Activated naive CD4-positive, alpha-beta T cell treated with anti-CD3 and anti-CD28 coated beads, Interleukin-2, amount 50 U/mL, for 16 hours (primary cell): Measurements from ENCODE around the gene CPNE6.

Experiments used
- DNase-seq: peaks from one replicate; pipeline ENCODE4 v3.0.0-alpha.2; 2020

The CPNE6 gene

GRCh38 chr14:24070285-24071143, 848 bp upstream of the CPNE6 start:
- DNase-seq, result no peak

- DNase-seq, result no peak
These were observed 571 bp downstream of the CPNE6 start for GRCh38 chr14:24071836-24072430.

- DNase-seq, result no peak
These were observed 1.1 kb downstream of the CPNE6 start for GRCh38 chr14:24072436-24072835.

DNA sequence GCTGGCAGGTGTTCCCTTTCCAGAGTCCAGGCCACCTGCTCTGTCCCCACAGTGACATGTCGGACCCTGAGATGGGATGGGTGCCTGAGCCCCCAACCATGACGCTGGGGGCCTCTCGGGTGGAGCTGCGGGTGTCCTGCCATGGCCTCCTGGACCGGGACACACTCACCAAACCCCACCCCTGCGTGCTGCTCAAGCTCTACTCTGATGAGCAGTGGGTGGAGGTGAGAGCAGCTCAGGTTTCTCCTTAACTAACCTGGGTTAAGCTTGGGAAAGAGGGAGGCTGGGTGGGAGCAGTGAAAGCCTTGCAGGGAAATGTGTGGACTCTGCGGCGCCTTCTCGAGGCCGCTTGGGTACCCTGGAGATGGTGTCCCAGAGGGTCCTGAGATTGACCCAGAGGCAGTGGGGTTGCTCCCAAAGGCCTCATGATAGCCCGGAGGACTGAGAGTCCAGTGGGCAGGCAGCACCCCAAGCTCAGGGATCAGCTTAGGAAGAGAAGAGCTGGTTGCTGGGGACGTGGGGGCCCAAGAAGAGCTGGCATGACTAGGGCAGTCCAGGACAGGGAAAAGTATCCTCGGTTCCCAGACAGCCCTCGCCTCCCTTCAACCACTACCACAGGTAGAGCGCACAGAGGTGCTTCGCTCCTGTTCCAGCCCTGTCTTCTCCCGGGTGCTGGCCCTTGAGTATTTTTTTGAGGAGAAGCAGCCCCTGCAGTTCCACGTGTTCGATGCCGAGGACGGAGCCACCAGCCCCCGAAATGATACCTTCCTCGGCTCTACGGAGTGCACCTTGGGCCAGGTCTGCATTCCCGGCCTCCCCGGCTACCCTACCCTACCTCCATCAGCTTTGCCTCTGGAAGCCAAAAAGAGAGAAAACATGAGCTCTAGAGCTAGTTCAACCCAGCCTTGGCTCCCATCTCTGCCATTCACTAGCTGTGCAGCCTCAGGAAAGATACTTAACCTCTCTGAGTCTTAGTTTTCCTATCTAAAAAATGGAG, 1.8 kb downstream of the CPNE6 start:
- no peak for DNase-seq

- no peak for DNase-seq
These were observed 3.5 kb downstream of the CPNE6 start for GRCh38 chr14:24074625-24075484.

DNA sequence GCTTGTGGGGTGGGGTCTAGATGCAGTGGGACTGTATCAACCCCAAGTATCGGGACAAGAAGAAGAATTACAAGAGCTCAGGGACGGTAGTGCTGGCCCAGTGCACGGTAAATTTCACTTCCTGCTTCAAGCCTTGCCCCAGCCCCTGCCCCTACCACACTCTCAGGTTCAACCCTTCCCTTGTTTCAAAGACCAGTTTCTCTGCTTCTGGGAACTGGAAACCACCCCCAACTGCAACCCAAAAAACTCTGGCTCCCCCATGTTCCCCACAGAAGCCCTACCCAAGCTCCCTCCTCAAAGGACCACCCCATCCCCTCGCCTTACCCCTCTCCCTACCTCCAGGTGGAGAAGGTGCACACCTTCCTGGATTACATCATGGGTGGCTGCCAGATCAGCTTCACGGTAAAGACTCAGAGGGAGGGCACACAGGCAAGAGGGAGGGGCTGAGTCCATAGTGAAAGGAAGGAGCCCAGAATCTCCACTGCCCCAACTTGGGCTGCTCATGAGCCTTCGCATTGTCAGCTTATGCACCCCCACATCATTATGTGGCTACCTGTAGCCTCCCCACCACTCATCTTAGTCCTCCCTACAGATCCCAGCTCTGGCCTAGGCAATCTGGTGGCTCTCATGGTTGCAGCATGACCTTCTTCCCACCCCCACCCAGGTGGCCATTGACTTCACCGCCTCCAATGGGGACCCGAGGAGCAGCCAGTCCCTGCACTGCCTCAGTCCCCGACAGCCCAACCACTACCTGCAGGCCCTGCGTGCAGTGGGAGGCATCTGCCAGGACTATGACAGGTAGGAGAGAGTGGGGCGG, 4.3 kb downstream of the CPNE6 start:
- DNase-seq, result no peak

GRCh38 chr14:24076302-24076601, 4.9 kb downstream of the CPNE6 start:
- no peak for DNase-seq

DNA sequence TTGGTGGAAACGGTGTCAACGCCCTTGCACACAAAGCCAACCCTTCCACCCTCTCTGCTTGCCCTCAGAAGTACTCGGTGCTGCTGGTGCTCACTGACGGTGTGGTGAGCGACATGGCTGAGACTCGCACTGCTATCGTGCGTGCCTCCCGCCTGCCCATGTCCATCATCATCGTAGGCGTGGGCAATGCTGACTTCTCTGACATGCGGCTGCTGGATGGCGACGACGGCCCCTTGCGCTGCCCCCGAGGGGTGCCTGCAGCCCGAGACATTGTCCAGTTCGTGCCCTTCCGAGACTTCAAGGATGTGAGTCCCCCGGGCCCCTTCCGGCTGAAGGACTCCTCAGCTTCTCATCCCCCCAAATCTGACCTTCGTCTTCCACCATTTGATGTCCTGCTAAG, 5.7 kb downstream of the CPNE6 start:
- DNase-seq, result no peak

DNA sequence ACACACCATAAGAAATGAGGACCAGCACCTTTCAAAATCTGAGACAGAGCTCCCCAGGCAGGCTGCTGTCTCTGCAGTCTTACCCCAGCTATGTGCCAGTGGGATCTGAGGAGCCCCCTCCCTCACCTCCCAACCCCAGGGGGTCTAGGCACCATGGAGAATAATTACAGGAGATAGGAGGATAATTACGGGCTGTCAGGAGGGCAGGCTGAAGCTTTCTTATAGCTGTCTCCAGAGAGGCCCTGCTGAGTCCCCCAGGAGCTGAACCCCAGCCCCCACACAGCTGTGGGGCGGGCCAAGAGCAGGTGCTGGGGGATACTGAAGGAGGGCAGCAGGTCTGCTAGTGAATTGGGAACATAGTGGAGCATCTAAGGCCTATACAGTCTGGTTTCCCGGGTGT, 6.8 kb downstream of the CPNE6 start:
- no peak for DNase-seq

DNA sequence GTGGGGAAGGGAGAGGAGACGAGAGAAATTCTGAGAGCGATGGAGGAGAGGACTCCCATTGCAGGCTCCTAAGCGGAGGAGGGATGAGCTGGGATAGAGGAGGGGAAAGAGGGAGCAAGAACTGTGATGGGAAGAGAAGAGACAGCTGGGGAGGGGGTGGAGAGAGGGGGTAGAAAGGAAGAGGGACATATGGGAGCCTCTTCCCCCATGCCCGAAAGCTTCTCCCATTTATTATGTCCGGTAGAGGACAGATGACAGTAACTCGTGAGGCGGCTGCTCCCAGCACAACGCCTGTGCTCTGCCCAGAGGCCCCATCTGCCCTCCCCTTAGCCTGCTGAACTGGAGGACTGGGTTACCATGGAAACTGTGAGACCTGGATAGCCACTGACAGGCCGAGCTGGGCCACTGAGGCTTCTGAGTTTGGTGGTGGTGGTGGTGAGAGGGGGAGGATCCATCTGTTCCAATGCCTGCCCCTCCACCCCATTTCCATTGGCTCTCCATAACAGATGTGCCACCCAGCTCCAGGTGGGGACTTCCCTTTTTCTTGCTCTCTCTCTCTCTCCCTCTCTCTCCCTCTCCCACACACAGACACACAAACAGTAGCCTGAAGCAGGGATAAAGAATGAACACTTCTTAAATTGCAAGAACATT, 8.3 kb downstream of the CPNE6 start:
- no peak for DNase-seq

DNA sequence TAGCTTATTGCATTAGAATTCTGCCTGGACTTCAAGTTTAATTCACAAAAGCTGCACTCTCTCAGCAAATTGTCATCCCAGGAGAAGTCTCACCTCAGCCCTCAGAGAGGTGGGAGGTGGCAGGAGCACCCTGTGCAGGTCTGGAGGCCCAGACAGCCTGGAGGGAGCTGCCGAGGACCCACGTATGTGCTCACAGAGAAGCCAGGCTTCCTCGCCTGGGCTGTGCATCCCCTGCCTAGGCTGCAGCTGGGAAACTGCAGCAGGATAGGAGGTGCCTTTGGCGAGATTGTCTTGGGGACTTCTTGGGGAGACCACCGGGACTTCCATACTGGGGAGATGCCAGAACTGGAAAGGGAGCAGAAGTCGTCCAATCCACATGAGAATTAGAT, 8.8 kb downstream of the CPNE6 start:
- DNase-seq, result no peak

DNA sequence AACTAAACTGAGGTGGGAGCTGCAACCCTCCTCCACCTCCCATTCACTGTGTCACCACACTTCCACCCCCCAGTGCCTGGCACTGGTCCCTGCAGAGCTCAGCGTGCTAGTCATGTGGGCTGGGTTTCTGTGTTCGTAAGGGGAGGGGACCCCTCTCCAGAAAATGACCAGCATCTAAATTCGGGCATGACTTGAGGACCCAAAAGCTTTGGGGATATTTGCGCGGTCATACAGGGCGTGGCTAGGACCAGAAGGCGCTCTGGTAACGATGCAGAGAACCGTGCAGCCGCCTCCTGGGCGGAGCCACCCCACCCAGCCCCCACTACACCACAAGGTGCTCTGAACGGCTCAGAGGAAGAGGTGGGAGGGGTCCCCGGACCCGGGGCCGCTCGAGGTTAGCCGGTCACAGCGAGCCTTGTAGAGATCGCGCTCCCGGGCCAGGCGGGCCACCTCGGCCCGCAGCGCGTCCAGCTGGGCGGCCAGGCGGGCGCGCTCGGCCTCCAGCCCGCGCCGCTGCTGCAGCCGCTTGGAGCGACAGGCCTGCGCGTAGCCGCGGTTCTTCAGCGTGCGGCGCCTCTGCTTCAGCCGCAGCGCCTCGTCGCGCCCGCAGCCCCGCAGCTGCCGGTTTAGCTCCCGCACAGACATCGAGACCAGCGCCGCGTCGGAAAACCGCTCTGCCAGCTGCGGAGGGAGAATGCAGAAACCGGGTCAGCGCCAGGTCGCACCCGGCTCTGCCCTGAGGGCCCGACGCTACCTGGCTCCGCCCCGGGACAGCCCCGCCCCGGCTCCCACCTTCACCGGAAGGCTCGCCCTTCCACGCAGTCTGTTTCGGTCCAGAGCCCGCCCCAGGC, 9.8 kb downstream of the CPNE6 start:
- peak; percentile 75 for DNase-seq

- no peak for DNase-seq
These were observed 10.4 kb downstream of the CPNE6 start for GRCh38 chr14:24081739-24082211.

GRCh38 chr14:24082411-24083080, 11.2 kb downstream of the CPNE6 start:
- DNase-seq, result no peak

GRCh38 chr14:24083462-24083861, 12.1 kb downstream of the CPNE6 start:
- DNase-seq, result no peak

GRCh38 chr14:24084440-24084839, 13.1 kb downstream of the CPNE6 start:
- no peak for DNase-seq

- DNase-seq, result no peak
These were observed 13.9 kb downstream of the CPNE6 start for GRCh38 chr14:24085215-24085614.

DNA sequence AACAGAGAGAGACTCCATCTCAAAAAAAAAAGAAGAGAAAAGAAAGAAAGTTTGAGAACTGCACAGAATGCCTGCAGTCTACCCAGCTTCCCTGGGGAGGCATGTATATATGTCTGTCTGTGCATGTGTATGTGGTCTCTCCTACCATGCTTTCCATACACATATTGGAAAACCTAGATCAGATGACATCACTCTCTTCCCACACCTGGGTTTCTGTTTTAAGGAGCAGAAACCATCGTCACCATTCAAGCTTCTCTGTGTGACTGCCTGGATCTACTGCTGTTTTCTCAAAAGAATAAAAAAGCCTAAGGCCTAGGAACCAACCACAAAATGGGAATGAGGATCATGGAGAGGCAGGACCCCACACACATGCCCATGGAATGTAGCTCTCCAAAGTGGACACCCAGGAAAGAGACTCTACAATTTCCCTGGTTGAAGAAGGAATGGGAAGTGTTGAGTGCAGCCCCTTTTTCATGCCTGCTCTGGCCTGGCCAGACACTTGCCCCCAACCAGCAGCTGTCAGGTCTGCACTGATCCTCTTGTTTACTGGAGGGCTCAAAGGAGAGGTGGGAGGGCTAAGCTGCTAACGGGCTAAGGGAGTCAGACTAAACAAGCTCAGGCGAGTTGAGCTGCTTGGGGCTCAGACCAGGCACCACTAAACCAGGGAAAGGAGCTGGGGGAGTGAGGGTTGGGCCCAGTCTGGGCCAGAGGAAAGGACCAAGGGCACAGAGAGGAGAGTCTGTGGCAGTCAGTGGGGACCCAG, 15.0 kb downstream of the CPNE6 start:
- no peak for DNase-seq

DNA sequence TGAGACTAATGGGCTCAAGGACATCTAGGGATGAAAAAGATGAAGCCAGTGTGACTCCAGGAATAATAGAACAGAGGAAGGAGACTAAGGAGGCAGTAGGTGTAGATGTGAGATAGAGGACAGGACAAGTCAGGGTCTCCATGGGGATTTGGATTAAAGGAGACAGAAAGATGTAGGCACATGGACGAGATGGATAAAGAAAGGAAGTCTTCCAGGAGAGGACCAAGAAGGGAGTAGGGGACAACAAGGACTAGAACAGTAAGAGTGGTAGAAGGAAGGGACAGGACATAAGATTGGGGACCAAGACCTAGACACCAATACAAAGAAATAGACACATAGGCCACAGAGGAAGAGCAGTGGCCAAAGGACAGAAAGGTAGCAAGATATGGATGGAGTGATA, 15.6 kb downstream of the CPNE6 start:
- no peak for DNase-seq
